Endothelial cell of umbilical vein (primary cell): ENCODE measurements around the gene SRRM5.
"Not testable (repeated sequence)": the region's sequence is repeated elsewhere in the genome, so short reads cannot be mapped to it uniquely, and the experiment has no call there.

ENCODE experiments used
- EZH2 ChIP-seq: IDR thresholded peaks from 2 replicates; pipeline ENCODE4 v1.6.1; 2012; ENCODE audit warnings: borderline replicate concordance, low read depth, mild to moderate bottlenecking, moderate library complexity, low read length, inconsistent platforms; ENCODE audit not compliant: severe bottlenecking
- GATA2 ChIP-seq: IDR thresholded peaks from 2 replicates; pipeline ENCODE4 v1.7.0; 2011; ENCODE audit warnings: low read depth, mild to moderate bottlenecking, moderate library complexity, mixed read lengths, low read length; ENCODE audit not compliant: insufficient read length, insufficient read depth
- POLR2A ChIP-seq: IDR thresholded peaks from 2 replicates; pipeline ENCODE4 v1.6.1; 2012; ENCODE audit warnings: low read depth, mild to moderate bottlenecking, control low read depth, low read length
- POLR2AphosphoS5 ChIP-seq: IDR thresholded peaks from 2 replicates; pipeline ENCODE4 v1.6.1; 2012; ENCODE audit warnings: low read depth, mild to moderate bottlenecking, control low read depth, low read length, moderate library complexity; ENCODE audit not compliant: insufficient read depth
- TF ChIP-seq, protein P1 (sequence below), 2 donors: IDR thresholded peaks; 1 replicate in 1 of 2; 2 replicates in 1 of 2; pipeline ENCODE4 v1.5.1; 2011; ENCODE audit warnings: low read length in 2 of 2, mild to moderate bottlenecking in 2 of 2, moderate library complexity in 2 of 2, control low read depth in 1 of 2, inconsistent platforms in 1 of 2, low read depth in 1 of 2; ENCODE audit not compliant: insufficient read depth in 1 of 2; ENCODE audit errors: extremely low read depth in 1 of 2

DNA sequence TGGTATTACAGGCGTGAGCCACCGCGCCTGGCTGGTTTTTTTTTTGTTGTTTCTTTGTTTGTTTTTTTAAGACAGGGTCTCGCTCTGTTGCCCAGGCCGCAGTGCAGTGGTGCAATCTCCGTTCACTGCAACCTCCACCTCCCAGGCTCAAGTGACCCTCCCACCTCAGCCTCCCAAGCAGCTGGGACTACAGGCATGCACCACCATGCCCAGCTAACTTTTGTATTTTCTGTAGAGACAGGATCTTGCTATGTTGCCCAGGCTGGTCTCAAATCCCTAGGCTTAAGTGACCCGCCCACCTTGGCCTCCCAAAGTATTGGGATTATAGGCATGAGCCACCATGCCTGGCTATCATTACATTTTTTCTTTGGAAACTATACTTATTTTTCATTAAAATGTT is 38.4 kb downstream of the SRRM5 start:
- TF ChIP-seq, protein P1, sequence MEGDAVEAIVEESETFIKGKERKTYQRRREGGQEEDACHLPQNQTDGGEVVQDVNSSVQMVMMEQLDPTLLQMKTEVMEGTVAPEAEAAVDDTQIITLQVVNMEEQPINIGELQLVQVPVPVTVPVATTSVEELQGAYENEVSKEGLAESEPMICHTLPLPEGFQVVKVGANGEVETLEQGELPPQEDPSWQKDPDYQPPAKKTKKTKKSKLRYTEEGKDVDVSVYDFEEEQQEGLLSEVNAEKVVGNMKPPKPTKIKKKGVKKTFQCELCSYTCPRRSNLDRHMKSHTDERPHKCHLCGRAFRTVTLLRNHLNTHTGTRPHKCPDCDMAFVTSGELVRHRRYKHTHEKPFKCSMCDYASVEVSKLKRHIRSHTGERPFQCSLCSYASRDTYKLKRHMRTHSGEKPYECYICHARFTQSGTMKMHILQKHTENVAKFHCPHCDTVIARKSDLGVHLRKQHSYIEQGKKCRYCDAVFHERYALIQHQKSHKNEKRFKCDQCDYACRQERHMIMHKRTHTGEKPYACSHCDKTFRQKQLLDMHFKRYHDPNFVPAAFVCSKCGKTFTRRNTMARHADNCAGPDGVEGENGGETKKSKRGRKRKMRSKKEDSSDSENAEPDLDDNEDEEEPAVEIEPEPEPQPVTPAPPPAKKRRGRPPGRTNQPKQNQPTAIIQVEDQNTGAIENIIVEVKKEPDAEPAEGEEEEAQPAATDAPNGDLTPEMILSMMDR (IDR thresholded peaks at IDR 0.05; ENCODE audit: extremely low read depth in 1 of 2, insufficient read depth in 1 of 2, low read depth in 1 of 2, low read length in 2 of 2), result not testable (repeated sequence)
- not testable (repeated sequence) for TF ChIP-seq GATA2, POLR2A, POLR2AphosphoS5, EZH2
